ENCODE measurements around the gene SNAPC1.

Gene SNAPC1, protein sequence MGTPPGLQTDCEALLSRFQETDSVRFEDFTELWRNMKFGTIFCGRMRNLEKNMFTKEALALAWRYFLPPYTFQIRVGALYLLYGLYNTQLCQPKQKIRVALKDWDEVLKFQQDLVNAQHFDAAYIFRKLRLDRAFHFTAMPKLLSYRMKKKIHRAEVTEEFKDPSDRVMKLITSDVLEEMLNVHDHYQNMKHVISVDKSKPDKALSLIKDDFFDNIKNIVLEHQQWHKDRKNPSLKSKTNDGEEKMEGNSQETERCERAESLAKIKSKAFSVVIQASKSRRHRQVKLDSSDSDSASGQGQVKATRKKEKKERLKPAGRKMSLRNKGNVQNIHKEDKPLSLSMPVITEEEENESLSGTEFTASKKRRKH

GRCh38 chr14:61761959-61762786 lies at the start of gene SNAPC1:
SNAPC1 (plus strand) TSS chr14:61762420; CDS start chr14:61762461, 41 bp downstream.
- TF ChIP-seq POLR2A (IDR thresholded peaks at IDR 0.05; ENCODE audit: low read depth, low read length), result peak; percentile 94
- DNase-seq (ENCODE audit: insufficient read length, low spot score) (peak; percentile 80), FAIRE-seq (peak; percentile 100)

DNA sequence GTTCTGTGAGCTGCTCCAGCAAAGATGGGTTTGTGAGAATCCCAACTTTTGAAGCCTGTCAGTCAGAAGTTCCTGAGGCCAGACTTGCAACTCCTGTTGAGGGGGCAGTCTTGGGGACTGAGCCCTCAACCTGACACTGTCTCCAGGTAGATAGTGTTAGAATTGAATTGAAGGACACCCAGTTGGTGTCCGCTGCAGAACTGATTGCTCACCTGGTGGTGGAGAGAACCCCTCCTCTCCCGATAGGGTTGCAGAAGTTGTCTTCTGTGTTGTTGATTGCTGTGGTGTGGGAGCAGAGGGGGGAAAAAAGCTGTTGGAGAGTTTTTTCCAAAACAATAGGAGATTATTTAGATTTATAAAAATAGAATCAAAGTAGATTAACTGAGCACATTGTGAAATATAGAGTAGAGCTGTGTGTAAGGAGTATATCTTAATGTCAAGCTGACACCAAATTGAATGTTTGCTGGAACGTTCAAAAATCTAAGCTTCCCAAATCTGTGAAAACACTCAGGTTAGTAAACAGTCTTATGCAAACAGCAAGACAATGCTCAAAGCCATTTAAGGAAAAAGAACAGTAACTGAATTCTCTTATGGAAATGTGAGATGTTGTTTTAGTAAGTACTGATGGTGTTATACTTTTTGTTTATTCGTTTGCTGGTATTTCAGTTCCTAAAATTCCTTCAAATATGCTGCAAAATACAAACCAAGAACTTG lies 48.3 kb upstream of the SNAPC1 start:
- no peak for TF ChIP-seq POLR2A (IDR thresholded peaks at IDR 0.05; ENCODE audit: low read depth, low read length)
- FAIRE-seq (peak; percentile 57), DNase-seq (ENCODE audit: insufficient read length, low spot score) (no peak)

DNA sequence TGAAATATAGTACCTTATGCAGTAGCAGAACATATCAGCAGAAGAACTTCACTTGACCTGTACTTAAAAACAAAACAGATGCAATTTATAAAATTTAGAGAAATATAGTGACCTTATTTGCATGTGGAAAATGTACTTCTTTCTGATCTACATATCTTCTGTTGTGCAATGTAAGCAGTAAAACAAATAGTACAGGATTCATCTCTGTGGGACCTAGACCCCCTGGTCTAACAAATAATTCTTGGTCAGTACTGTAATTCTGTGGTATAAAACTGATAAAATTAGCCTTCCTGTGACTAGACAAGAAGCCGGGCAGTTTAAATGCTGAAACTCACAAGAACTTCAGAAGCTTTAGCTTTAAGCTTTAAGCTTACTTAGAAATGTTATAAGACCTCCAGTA lies 45.3 kb upstream of the SNAPC1 start:
- DNase-seq (ENCODE audit: insufficient read length, low spot score) (no peak), FAIRE-seq (peak; percentile 15)
- no peak for TF ChIP-seq POLR2A (IDR thresholded peaks at IDR 0.05; ENCODE audit: low read depth, low read length)

DNA sequence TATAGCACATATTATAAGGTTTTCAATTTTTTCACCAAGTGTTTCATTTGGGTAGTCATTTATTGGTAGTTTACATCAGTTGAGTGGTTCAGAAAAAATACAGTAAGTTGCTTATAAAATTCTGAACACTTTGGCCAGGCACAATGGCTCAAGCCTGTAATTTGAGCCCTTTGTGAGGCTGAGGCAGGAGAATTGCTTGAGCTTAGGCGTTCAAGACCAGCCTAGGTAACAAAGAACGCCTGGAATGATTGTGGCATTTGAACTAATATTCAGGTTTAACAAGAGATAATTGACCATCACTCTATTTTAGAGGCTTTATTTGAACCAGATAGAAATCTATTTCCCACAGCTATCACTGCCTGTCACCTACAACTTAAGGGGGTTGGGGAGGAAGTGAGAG lies 44.2 kb upstream of the SNAPC1 start:
- DNase-seq (ENCODE audit: insufficient read length, low spot score) (no peak), FAIRE-seq (peak; percentile 67)
- no peak for TF ChIP-seq POLR2A (IDR thresholded peaks at IDR 0.05; ENCODE audit: low read depth, low read length)

DNA sequence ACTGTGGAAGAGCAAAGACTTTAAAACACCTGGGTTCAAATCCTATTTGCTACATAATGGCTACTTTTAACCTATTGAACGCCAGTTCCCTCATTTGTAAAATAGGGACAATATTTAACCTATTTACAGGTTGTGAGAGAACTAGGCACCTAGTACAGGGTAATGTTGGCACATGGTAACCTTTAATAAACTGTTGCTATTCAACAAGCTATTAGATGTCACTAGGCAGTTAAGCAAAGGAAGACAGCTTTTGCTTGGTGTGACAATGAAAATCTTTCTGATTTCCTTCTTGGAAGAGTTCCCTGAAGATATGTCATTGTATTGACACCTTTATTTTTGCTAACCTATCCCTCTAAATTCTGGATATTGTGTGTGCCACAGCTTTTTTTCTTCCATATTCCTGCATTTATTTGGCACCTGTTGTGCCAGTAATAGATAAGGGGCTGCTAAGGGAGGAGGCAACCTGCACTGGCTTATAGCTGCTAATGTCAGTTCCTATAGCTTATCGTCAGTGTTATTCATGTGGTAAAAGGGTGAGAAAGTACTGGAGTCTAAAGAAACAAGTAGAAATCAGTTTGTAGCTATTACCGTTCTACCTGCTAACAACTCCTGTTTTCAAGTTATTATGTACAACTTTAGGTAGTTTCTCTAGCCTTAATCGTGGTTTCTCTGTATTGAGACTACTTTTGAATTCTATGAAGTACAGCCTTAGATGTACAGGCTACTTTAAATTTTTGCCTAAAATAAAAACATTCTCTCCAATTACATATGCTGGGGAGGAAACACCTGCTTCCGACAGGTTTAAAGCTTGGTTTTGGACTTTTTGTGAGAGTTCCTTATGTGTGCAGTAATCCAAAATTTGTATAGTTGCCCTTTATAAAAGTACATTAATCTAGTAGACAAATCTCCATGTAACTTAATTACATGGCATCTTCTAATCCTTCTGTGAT lies 42.6 kb upstream of the SNAPC1 start:
- FAIRE-seq (peak; percentile 72), DNase-seq (ENCODE audit: insufficient read length, low spot score) (no peak)
- TF ChIP-seq POLR2A (IDR thresholded peaks at IDR 0.05; ENCODE audit: low read depth, low read length), result no peak

DNA sequence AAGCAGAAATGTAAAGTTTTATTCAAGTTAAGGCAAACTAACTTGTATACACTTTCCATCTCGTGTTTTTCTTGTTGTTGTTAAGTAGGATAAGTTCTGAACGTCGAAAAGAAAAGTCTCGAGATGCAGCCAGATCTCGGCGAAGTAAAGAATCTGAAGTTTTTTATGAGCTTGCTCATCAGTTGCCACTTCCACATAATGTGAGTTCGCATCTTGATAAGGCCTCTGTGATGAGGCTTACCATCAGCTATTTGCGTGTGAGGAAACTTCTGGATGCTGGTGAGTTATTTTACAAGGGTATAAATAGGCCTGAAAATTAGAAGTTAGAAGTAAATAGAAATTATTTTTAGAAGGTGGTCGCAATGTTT lies 41.9 kb upstream of the SNAPC1 start:
- FAIRE-seq, result peak; percentile 86
- DNase-seq (ENCODE audit: insufficient read length, low spot score), result no peak
- TF ChIP-seq POLR2A (IDR thresholded peaks at IDR 0.05; ENCODE audit: low read depth, low read length), result no peak

DNA sequence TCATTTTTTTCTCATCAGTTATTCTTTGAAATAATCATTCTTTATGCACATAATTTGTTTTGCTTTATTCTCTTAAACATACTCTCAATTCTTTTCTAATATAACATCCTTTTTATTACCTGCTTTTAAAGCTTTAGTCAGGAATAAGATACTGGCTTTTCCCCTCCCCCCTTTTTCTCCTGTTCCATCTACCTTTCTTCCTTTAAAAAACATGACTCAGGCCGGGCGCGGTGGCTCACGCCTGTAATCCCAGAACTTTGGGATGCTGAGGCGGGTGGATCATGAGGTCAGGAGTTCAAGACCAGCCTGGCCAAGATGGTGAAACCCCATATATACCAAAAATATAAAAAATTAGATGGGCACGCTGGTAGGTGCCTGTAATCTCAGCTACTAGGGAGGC lies 41.5 kb upstream of the SNAPC1 start:
- FAIRE-seq, result no peak
- no peak for TF ChIP-seq POLR2A (IDR thresholded peaks at IDR 0.05; ENCODE audit: low read depth, low read length)
- no peak for DNase-seq (ENCODE audit: insufficient read length, low spot score)

- no peak for TF ChIP-seq POLR2A (IDR thresholded peaks at IDR 0.05; ENCODE audit: low read depth, low read length)
- no peak for DNase-seq (ENCODE audit: insufficient read length, low spot score)
- no peak for FAIRE-seq
Observed at GRCh38 chr14:61724133-61724532, 38.1 kb upstream of the SNAPC1 start.

DNA sequence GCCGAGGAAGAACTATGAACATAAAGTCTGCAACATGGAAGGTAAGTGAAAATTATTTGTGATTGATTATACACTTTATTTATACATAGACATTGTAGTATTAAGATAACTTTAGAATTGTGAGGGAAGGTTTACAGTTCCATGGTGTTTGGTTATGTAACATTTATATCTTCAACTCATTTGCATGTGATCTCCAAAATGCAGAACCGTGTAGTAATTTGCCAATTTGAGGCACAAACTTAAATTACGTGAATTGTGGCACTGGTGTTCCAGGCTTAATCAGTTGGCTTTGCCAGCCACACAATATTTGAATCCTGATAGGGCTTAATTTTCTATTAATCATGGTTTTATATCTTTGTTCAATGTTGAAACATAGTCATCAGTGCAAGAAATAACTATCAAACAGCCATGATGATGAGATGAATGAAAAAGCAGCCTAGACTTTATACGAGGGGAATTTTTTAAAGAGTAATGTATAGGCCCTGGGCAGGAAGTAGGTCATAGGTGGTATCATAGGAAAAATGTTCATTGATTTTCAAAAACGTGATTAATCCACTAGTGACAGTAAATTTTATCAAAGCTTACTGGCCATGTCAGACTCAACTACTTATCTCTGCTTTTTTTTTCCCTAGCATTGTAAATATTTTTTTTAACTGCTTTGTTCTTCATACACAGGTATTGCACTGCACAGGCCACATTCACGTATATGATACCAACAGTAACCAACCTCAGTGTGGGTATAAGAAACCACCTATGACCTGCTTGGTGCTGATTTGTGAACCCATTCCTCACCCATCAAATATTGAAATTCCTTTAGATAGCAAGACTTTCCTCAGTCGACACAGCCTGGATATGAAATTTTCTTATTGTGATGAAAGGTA lies 35.2 kb upstream of the SNAPC1 start:
- no peak for TF ChIP-seq POLR2A (IDR thresholded peaks at IDR 0.05; ENCODE audit: low read depth, low read length)
- DNase-seq (ENCODE audit: insufficient read length, low spot score) (no peak), FAIRE-seq (no peak)

DNA sequence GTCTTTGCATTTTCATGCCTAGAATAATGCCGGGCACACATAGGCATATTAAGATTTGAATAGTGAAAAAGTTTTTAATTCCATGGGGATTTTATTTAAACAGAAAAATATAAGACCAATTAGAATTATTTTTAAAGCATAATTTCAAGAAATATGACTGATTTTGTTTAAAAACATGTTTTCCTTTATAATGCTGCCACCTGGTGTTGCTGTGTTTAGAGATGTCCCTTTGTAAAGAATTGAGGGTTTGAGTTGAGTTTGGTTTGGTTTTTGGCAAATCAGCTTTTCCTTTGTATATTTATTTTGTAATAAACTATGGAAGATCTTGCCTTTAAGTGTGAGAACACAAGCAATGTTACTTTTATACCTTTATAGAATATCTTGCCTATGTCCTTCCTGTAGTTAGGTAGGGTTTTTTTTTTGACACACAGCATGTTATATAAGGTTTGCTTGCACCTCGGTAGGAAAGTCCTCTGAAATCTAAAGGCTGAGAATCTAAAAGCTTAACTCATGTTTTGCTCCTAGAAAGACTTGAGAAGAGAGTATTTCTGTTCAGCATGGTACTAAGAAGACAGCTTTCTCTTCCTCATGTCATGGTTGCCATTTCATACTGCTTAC lies 31.4 kb upstream of the SNAPC1 start:
- DNase-seq (ENCODE audit: insufficient read length, low spot score) (no peak), FAIRE-seq (peak; percentile 15)
- TF ChIP-seq POLR2A (IDR thresholded peaks at IDR 0.05; ENCODE audit: low read depth, low read length), result no peak

DNA sequence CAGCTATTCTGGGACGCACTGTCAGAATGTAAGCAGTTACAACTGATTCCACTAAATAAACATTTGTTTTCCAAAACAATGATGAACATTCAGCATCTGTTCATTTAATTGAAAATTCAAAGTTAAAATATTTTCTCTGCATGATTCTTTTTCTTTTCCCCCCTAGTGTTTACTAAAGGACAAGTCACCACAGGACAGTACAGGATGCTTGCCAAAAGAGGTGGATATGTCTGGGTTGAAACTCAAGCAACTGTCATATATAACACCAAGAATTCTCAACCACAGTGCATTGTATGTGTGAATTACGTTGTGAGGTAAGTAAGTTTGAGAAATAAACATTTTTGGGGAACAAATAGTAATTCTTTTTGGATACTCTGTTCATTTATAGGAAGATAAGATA lies 28.2 kb upstream of the SNAPC1 start:
- DNase-seq (ENCODE audit: insufficient read length, low spot score) (no peak), FAIRE-seq (no peak)
- no peak for TF ChIP-seq POLR2A (IDR thresholded peaks at IDR 0.05; ENCODE audit: low read depth, low read length)

DNA sequence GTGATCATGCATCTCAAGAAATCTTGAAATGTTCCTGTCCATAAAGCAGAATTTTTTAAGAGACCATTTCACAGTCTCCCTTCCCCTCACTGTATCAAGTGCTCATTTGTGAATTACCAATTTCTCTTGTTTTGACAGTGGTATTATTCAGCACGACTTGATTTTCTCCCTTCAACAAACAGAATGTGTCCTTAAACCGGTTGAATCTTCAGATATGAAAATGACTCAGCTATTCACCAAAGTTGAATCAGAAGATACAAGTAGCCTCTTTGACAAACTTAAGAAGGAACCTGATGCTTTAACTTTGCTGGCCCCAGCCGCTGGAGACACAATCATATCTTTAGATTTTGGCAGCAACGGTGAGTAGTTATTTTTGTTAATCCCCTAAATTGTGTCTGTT lies 25.5 kb upstream of the SNAPC1 start:
- no peak for TF ChIP-seq POLR2A (IDR thresholded peaks at IDR 0.05; ENCODE audit: low read depth, low read length)
- FAIRE-seq (peak; percentile 36), DNase-seq (ENCODE audit: insufficient read length, low spot score) (no peak)

All from H54 (cell line).